ENCODE data around the gene NUDT22.

NUDT22 gene

GRCh38 chr11:64269540-64270220, 43.6 kb downstream of the NUDT22 start:
- peak; percentile 97 for DNase-seq (ENCODE audit: low read depth)

DNA sequence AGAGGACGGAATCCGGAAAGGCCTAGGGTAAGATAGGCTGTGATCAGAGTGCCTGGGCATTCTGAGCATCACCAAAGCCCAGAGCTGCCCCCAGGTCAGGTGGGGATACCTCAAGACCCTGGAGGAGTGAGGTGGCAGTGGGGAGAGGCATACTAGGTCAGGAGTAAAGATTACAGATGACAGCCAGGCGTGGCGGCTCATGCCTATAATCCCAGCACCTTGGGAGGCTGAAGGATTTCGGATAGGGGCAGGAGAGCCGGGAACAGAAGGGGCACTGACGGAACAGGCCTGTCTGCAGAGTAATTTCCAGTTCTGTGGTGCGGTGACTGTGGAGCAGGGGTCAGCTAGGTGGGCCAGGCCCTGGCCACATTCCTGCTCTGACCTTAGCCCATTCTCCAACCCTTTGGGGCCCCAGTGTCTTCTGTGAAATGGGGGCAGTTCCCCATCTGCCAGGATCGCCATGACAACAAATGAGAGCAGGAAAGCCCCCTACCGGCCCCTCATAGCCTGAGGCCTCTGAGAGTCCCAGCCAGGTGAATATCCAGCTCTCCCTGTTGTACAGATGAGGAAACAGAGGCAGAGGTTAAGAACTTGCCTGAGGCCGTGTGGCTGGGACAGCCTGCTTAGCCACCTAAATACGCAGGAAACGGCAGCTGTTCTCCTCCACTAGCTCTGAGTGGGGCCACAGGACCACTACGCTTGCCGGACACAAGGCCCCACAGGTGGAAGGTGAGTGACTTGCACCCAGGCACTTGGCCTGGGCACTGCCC, 49.1 kb downstream of the NUDT22 start:
- DNase-seq (ENCODE audit: low read depth), result no peak

GRCh38 chr11:64275841-64276240, 49.8 kb downstream of the NUDT22 start:
- no peak for DNase-seq (ENCODE audit: low read depth)

DNA sequence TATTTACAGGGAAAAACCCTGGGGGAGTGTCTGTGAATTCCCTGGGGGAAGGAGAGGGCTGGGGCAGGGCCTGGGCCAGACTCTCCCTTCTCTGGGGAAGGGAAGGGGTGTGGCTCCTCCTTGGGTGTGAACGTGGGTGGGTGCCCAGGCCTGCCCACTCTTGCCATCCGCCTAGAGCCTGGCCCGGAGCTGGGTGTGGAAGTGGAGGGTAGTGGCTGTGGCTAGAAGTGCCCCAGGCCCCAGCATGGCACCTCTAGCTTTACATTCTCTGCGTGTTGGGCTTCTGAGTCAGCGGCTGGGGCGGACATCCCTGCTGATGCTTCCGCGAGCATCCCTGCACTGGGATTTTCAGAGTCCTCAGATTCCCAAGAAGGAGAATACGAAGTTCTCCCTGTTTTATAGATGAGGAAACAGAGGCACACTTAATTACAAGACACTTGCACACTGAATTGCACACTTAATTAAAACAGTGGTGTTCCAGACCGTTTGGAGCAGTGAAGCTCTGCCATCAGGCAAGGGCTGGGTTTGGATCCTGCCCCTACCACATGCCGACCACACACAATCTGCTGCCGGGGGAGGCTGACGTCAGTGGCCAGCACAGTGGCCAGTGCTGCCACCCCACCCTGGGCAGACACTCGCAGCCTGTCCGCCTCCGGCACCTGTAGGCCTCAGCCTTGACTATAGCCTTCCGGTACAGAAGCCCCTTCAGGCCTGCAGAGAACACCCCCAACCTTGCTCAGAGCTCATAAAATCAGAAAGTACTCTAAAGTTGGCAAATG, 50.8 kb downstream of the NUDT22 start:
- DNase-seq (ENCODE audit: low read depth), result no peak

DNA sequence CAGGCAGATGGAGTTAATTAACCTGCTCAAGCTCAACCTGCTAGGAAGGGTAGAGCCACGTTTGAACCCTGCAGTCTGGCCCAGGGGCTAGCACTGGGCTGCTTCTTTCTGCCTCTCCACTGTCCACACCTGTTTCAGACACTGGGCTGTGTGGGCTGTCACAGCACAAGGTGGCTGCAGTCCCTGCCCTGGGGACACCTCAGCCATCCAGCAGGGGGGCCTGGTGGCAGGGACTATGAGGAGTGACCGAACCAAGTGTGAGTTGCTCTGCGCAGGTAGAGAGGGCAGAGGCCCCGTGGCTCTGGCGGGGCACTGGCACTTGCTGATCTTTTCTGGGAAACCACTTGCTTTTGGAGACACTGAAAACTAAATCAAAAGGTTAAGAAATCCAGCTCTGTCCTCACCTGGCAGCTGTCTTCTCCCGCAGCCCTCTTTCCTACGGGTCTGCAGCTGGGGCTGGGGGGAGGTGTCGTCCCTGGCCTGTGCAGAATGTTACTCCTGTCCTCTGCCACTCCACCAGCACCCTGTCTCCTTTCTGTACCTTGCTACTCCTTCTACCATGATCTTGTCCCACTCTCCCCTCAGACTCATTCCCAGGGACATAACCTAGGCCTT, 52.6 kb downstream of the NUDT22 start:
- no peak for DNase-seq (ENCODE audit: low read depth)
